GM23338 (cell line): ENCODE data around the gene STK24. TPM values are rescaled to one million over a fixed set of nuclear protein-coding genes. Genes with fewer than 3 reads are reported as not detected.

Source experiments
- ATAC-seq: fragments of 200-7000 bp; cut with Tn5 transposase; 3 replicates; pipeline ENCODE4 v1.9.1; 2020
- DNase-seq: peaks from one replicate; pipeline ENCODE4 v3.0.0-alpha.2; 2015; ENCODE audit warnings: low spot score
- H2AFZ ChIP-seq: fragments of 200-600 bp; sonication (generic); 2 replicates; pipeline ENCODE4 v1.8.0; 2016; ENCODE audit warnings: antibody characterized with exemption, mild to moderate bottlenecking, moderate library complexity
- H3F3A ChIP-seq: fragments of 200-600 bp; sonication (generic); replicated peaks from 2 replicates; pipeline ENCODE4 v1.8.0; 2017; ENCODE audit warnings: antibody characterized with exemption, mixed run types, low read depth
- H3K27ac ChIP-seq: fragments of 200-600 bp; sonication (generic); 2 replicates; pipeline ENCODE4 v1.6.1; 2016; ENCODE audit warnings: low read depth
- H3K27me3 ChIP-seq: fragments of 200-600 bp; sonication (generic); 2 replicates; pipeline ENCODE4 v1.8.0; 2016; ENCODE audit warnings: mild to moderate bottlenecking, mixed run types, moderate library complexity; ENCODE audit not compliant: insufficient read depth
- H3K36me3 ChIP-seq: fragments of 200-600 bp; sonication (generic); 2 replicates; pipeline ENCODE4 v1.8.0; 2016; ENCODE audit warnings: mild to moderate bottlenecking; ENCODE audit not compliant: insufficient read depth
- H3K4me1 ChIP-seq: fragments of 200-600 bp; sonication (generic); 2 replicates; pipeline ENCODE4 v1.8.0; 2016; ENCODE audit warnings: mild to moderate bottlenecking, moderate library complexity; ENCODE audit not compliant: insufficient read depth
- H3K4me2 ChIP-seq: fragments of 200-600 bp; sonication (generic); 2 replicates; pipeline ENCODE4 v1.7.1; 2017; ENCODE audit warnings: mixed run types
- H3K4me3 ChIP-seq: fragments of 200-600 bp; sonication (generic); 2 replicates; pipeline ENCODE4 v1.6.1; 2016; ENCODE audit warnings: mixed run types
- H3K79me2 ChIP-seq: fragments of 200-600 bp; sonication (generic); replicated peaks from 2 replicates; pipeline ENCODE4 v1.8.0; 2017; ENCODE audit warnings: mild to moderate bottlenecking; ENCODE audit not compliant: insufficient read depth
- H3K9me2 ChIP-seq: fragments of 200-600 bp; sonication (generic); 2 replicates; pipeline ENCODE4 v1.8.0; 2017; ENCODE audit not compliant: insufficient read depth
- H4K20me1 ChIP-seq: fragments of 200-600 bp; sonication (generic); replicated peaks from 2 replicates; pipeline ENCODE4 v1.8.0; 2017; ENCODE audit warnings: mild to moderate bottlenecking; ENCODE audit not compliant: insufficient read depth
- H3K27ac Mint-ChIP-seq: 2 replicates; pipeline ENCODE4 v1.8.0; 2020; ENCODE audit warnings: inconsistent platforms, mild to moderate bottlenecking, moderate library complexity, mixed read lengths
- H3K27me3 Mint-ChIP-seq: 3 replicates; pipeline ENCODE4 v1.8.0; 2022; ENCODE audit warnings: low read depth, mild to moderate bottlenecking, moderate library complexity, mixed read lengths, inconsistent platforms; ENCODE audit not compliant: insufficient read depth, poor library complexity
- H3K36me3 Mint-ChIP-seq: 3 replicates; pipeline ENCODE4 v1.8.0; 2021; ENCODE audit warnings: low read depth, mild to moderate bottlenecking, inconsistent platforms, moderate library complexity, mixed read lengths
- H3K4me1 Mint-ChIP-seq: 3 replicates; pipeline ENCODE4 v1.8.0; 2020; ENCODE audit warnings: mild to moderate bottlenecking, inconsistent platforms, mixed read lengths
- H3K4me3 Mint-ChIP-seq: 3 replicates; pipeline ENCODE4 v1.8.0; 2021; ENCODE audit warnings: moderate library complexity, mild to moderate bottlenecking, inconsistent platforms, mixed read lengths
- H3K9me3 Mint-ChIP-seq: 3 replicates; pipeline ENCODE4 v1.8.0; 2020; ENCODE audit warnings: moderate library complexity, mild to moderate bottlenecking, inconsistent platforms, mixed read lengths
- CREB1 ChIP-seq: fragments of 250-450 bp; sonication (Bioruptor Pico); IDR thresholded peaks from 2 replicates; pipeline ENCODE4 v1.5.0; 2020; ENCODE audit warnings: low read depth, mild to moderate bottlenecking, moderate library complexity
- CTCF ChIP-seq, 2 experiments: fragments of 200-600 bp in 1 of 2; sonication (generic) in 1 of 2; conservative IDR thresholded peaks; 2 replicates each; pipeline versions ENCODE4 v1.5.1 to v1.6.1; 2016 to 2017; ENCODE audit warnings: antibody characterized with exemption in 2 of 2, low read depth in 2 of 2, mild to moderate bottlenecking in 2 of 2, moderate library complexity in 1 of 2
- ETS1 ChIP-seq: IDR thresholded peaks from 2 replicates; pipeline ENCODE4 v1.6.1; 2016; ENCODE audit warnings: antibody characterized with exemption
- EZH2 ChIP-seq: fragments of 200-600 bp; sonication (generic); IDR thresholded peaks from one replicate; pipeline ENCODE4 v1.8.0; 2017; ENCODE audit warnings: antibody characterized with exemption, mild to moderate bottlenecking, low read depth; ENCODE audit not compliant: unreplicated experiment
- EZH2phosphoT487 ChIP-seq: fragments of 200-600 bp; sonication (generic); IDR thresholded peaks from one replicate; pipeline ENCODE4 v1.8.1; 2018; ENCODE audit warnings: antibody characterized with exemption; ENCODE audit not compliant: unreplicated experiment
- JUNB ChIP-seq: IDR thresholded peaks from one replicate; pipeline ENCODE4 v1.6.1; 2016; ENCODE audit warnings: antibody characterized with exemption; ENCODE audit not compliant: unreplicated experiment
- NANOG ChIP-seq: IDR thresholded peaks from 2 replicates; pipeline ENCODE4 v1.6.1; 2016; ENCODE audit warnings: antibody characterized with exemption, borderline replicate concordance
- POLR2AphosphoS5 ChIP-seq: IDR thresholded peaks from 2 replicates; pipeline ENCODE4 v1.6.1; 2016; ENCODE audit warnings: antibody characterized with exemption, low read depth
- REST ChIP-seq: IDR thresholded peaks from one replicate; pipeline ENCODE4 v1.6.1; 2018; ENCODE audit warnings: antibody characterized with exemption; ENCODE audit not compliant: unreplicated experiment
- STAT1 ChIP-seq: IDR thresholded peaks from one replicate; pipeline ENCODE4 v1.6.1; 2016; ENCODE audit warnings: antibody characterized with exemption; ENCODE audit not compliant: unreplicated experiment
- ZNF114 ChIP-seq: fragments of 250-450 bp; sonication (Bioruptor Pico); IDR thresholded peaks from 2 replicates; pipeline ENCODE4 v1.5.0; 2020; ENCODE audit warnings: mild to moderate bottlenecking, moderate library complexity
- ZNF331 ChIP-seq: fragments of 250-450 bp; sonication (Bioruptor Pico); IDR thresholded peaks from 2 replicates; pipeline ENCODE4 v1.5.0; 2020; ENCODE audit warnings: low read depth, mild to moderate bottlenecking, moderate library complexity
- ZNF462 ChIP-seq: fragments of 250-450 bp; sonication (Bioruptor Pico); IDR thresholded peaks from 2 replicates; pipeline ENCODE4 v1.5.0; 2020; ENCODE audit warnings: mild to moderate bottlenecking, moderate library complexity
- polyA plus RNA-seq: library from polyadenylated mRNA; unstranded; fragments of >200 nt; fragmentation: Nextera tagmentation; extraction: Ambion mirVana; gene quantifications from 2 replicates; pipeline ENCODE4 v1.2.1, GENCODE V29; 2016
- total RNA-seq: library from RNA; depleted of rRNA; stranded (reverse); fragments of >200 nt; shearing (Covaris generic); gene quantifications from 2 replicates; pipeline ENCODE4 v1.2.3, GENCODE V29; 2014

STK24 gene
- total and polyA plus RNA-seq, 2 experiments from 2014 or later = 56.5 to 144 TPM

GRCh38 chr13:98539666-98540065 is 37.2 kb downstream of the STK24 start:
- ATAC-seq = no peak
- Mint-ChIP-seq H3K4me3 (no peak overlapping the region), H3K9me3 (no peaks in the 10 kb centered on the region; the same call in 2 of the 3 replicates), H3K27ac (peak overlapping the region; percentile 17; the same call in 1 of the 2 replicates), H3K4me1 (peaks cover 84% of the 10 kb centered on the region), H3K27me3 (peaks cover 11% of the 10 kb centered on the region), H3K36me3 (no peaks in the 10 kb centered on the region)
- Histone ChIP-seq H3K4me2 (no peak overlapping the region), H3F3A (no peaks in the 10 kb centered on the region), H2AFZ (no peak overlapping the region), H3K36me3 (no peaks in the 10 kb centered on the region), H3K79me2 (peaks cover 100% of the 10 kb centered on the region), H3K27me3 (no peaks in the 10 kb centered on the region), H3K9me2 (no peaks in the 10 kb centered on the region), H3K27ac (no peak overlapping the region), H3K4me1 (peaks cover 54% of the 10 kb centered on the region), H3K4me3 (no peak overlapping the region), H4K20me1 (peaks cover 93% of the 10 kb centered on the region)
- no peak for DNase-seq
- no peak for TF ChIP-seq ETS1
- no peak for TF ChIP-seq REST
- no peak for TF ChIP-seq POLR2AphosphoS5
- TF ChIP-seq NANOG = no peak
- TF ChIP-seq STAT1 = no peak
- TF ChIP-seq CREB1 (CRISPR knock-in tag) = no peak
- TF ChIP-seq ZNF331 = no peak
- no peak for TF ChIP-seq CTCF (conservative IDR thresholded peaks at IDR 0.05; ENCODE audit: low read depth in 2 of 2)
- TF ChIP-seq ZNF462 = no peak
- no peak for TF ChIP-seq ZNF114 (CRISPR knock-in tag)
- no peak for TF ChIP-seq JUNB
- no peak for TF ChIP-seq EZH2
- TF ChIP-seq EZH2phosphoT487 = no peak
